HS-27A (cell line): ENCODE results near the gene ATP9A.
A peak's percentile ranks its signal among the peaks of the same experiment; 100 is the strongest.

Source experiments
- DNase-seq: peaks from one replicate; pipeline ENCODE4 v3.0.0-alpha.2; 2012; ENCODE audit warnings: low read depth, missing footprints

Gene ATP9A

GRCh38 chr20:51596668-51597388, 171.4 kb downstream of the ATP9A start:
- DNase-seq = no peak

- no peak for DNase-seq
Measured at GRCh38 chr20:51595744-51596143, 172.4 kb downstream of the ATP9A start.

GRCh38 chr20:51595058-51595532, 173.1 kb downstream of the ATP9A start:
- peak; percentile 68 for DNase-seq

GRCh38 chr20:51594236-51595057, 173.7 kb downstream of the ATP9A start:
- no peak for DNase-seq

GRCh38 chr20:51593584-51593983, 174.6 kb downstream of the ATP9A start:
- DNase-seq = no peak

GRCh38 chr20:51592564-51592963, 175.6 kb downstream of the ATP9A start:
- DNase-seq = no peak

GRCh38 chr20:51591871-51592270, 176.3 kb downstream of the ATP9A start:
- DNase-seq = no peak

GRCh38 chr20:51588762-51589161, 179.4 kb downstream of the ATP9A start:
- no peak for DNase-seq

GRCh38 chr20:51587145-51587544, 181.0 kb downstream of the ATP9A start:
- no peak for DNase-seq

- DNase-seq = peak; percentile 49
Measured at GRCh38 chr20:51586005-51586440, 182.2 kb downstream of the ATP9A start.

GRCh38 chr20:51585148-51585547, 183.0 kb downstream of the ATP9A start:
- no peak for DNase-seq

- no peak for DNase-seq
Measured at GRCh38 chr20:51584737-51585136, 183.5 kb downstream of the ATP9A start.

GRCh38 chr20:51584116-51584515, 184.1 kb downstream of the ATP9A start:
- no peak for DNase-seq

GRCh38 chr20:51583499-51583898, 184.7 kb downstream of the ATP9A start:
- no peak for DNase-seq

- no peak for DNase-seq
Measured at GRCh38 chr20:51583073-51583472, 185.1 kb downstream of the ATP9A start.

- DNase-seq = no peak
Measured at GRCh38 chr20:51581571-51581970, 186.6 kb downstream of the ATP9A start.

- DNase-seq = no peak
Measured at GRCh38 chr20:51579137-51579536, 189.1 kb downstream of the ATP9A start.

- DNase-seq = no peak
Measured at GRCh38 chr20:51578145-51578459, 190.1 kb downstream of the ATP9A start.

- DNase-seq = no peak
Measured at GRCh38 chr20:51577432-51578144, 190.6 kb downstream of the ATP9A start.

GRCh38 chr20:51575486-51575885, 192.7 kb downstream of the ATP9A start:
- DNase-seq = no peak

GRCh38 chr20:51574248-51575033, 193.7 kb downstream of the ATP9A start:
- no peak for DNase-seq
